Neural cell (in vitro differentiated cells): ENCODE data around the gene TUBB1. TPM values are rescaled to one million over a fixed set of nuclear protein-coding genes. Genes with fewer than 3 reads are reported as not detected.

Source experiments
- H2AFZ ChIP-seq: fragments of 200-600, 300-800 bp; sonication (generic), shearing (Covaris generic); 2 replicates; pipeline ENCODE4 v1.6.0; 2014; ENCODE audit warnings: low read depth, mild to moderate bottlenecking, antibody characterized with exemption, low read length, moderate library complexity
- H3F3A ChIP-seq: fragments of 200-600 bp; shearing (Covaris generic); 2 replicates; pipeline ENCODE4 v1.6.1; 2016; ENCODE audit warnings: mild to moderate bottlenecking, moderate library complexity, mixed read lengths, antibody characterized with exemption, low read length; ENCODE audit not compliant: insufficient read depth, poor library complexity, severe bottlenecking
- H3K27ac ChIP-seq: fragments of 200-600, 300-800 bp; sonication (generic), shearing (Covaris generic); 2 replicates; pipeline ENCODE4 v1.5.1; 2014; ENCODE audit warnings: mild to moderate bottlenecking, low read length, moderate library complexity
- H3K27me3 ChIP-seq: fragments of 300-800, 200-600 bp; sonication (generic), shearing (Covaris generic); 2 replicates; pipeline ENCODE4 v1.6.0; 2014; ENCODE audit warnings: mild to moderate bottlenecking, low read depth, low read length, moderate library complexity; ENCODE audit not compliant: insufficient read depth
- H3K36me3 ChIP-seq: fragments of 300-800, 200-600 bp; sonication (generic), shearing (Covaris generic); 2 replicates; pipeline ENCODE4 v1.5.1; 2014; ENCODE audit warnings: mild to moderate bottlenecking, antibody characterized with exemption, low read length, moderate library complexity; ENCODE audit not compliant: insufficient read depth
- H3K4me2 ChIP-seq: fragments of 300-800, 200-600 bp; sonication (generic), shearing (Covaris generic); 2 replicates; pipeline ENCODE4 v1.6.0; 2014; ENCODE audit warnings: mild to moderate bottlenecking, low read length
- H3K4me3 ChIP-seq: fragments of 300-800, 200-600 bp; sonication (generic), shearing (Covaris generic); 2 replicates; pipeline ENCODE4 v1.5.1; 2014; ENCODE audit warnings: mild to moderate bottlenecking, low read length, moderate library complexity
- H3K79me2 ChIP-seq: fragments of 200-600 bp; shearing (Covaris generic); replicated peaks from 2 replicates; pipeline ENCODE4 v1.6.0; 2014; ENCODE audit warnings: mild to moderate bottlenecking, low read length, moderate library complexity; ENCODE audit not compliant: insufficient read depth
- H3K9ac ChIP-seq: fragments of 300-800, 200-600 bp; sonication (generic), shearing (Covaris generic); 2 replicates; pipeline ENCODE4 v1.6.1; 2016; ENCODE audit warnings: mild to moderate bottlenecking, low read length, mixed read lengths
- H3K9me2 ChIP-seq: fragments of 200-600 bp; shearing (Covaris generic); 2 replicates; pipeline ENCODE4 v1.6.1; 2016; ENCODE audit warnings: mild to moderate bottlenecking, low read length, mixed read lengths; ENCODE audit not compliant: insufficient read depth
- H3K9me3 ChIP-seq: fragments of 200-600, 300-800 bp; sonication (generic), shearing (Covaris generic); 2 replicates; pipeline ENCODE4 v1.6.1; 2016; ENCODE audit warnings: mild to moderate bottlenecking, mixed run types, low read length, moderate library complexity, mixed read lengths
- H4K20me1 ChIP-seq: fragments of 200-600 bp; shearing (Covaris generic); 2 replicates; pipeline ENCODE4 v1.6.1; 2016; ENCODE audit warnings: mild to moderate bottlenecking, mixed run types; ENCODE audit not compliant: insufficient read depth
- CTCF ChIP-seq: fragments of 450-650 bp; IDR thresholded peaks from 2 replicates; pipeline ENCODE4 v1.5.1; 2014; ENCODE audit warnings: antibody characterized with exemption, mild to moderate bottlenecking, moderate library complexity; ENCODE audit not compliant: poor library complexity, severe bottlenecking
- EP300 ChIP-seq: fragments of 450-650 bp; conservative IDR thresholded peaks from 2 replicates; pipeline ENCODE4 v1.6.1; 2014; ENCODE audit warnings: antibody characterized with exemption, mild to moderate bottlenecking, moderate library complexity; ENCODE audit not compliant: poor library complexity, severe bottlenecking
- EZH2 ChIP-seq: fragments of 200-600, 300-800 bp; shearing (Covaris generic), sonication (generic); IDR thresholded peaks from 2 replicates; pipeline ENCODE4 v1.6.1; 2014; ENCODE audit warnings: antibody characterized with exemption, low read length, borderline replicate concordance, mild to moderate bottlenecking; ENCODE audit not compliant: insufficient read depth, poor library complexity, severe bottlenecking
- MXI1 ChIP-seq: fragments of 450-650 bp; conservative IDR thresholded peaks from 2 replicates; pipeline ENCODE4 v1.6.1; 2014; ENCODE audit warnings: antibody characterized with exemption, mild to moderate bottlenecking; ENCODE audit not compliant: poor library complexity, severe bottlenecking
- REST ChIP-seq: IDR thresholded peaks from 2 replicates; pipeline ENCODE4 v1.6.1; 2012; ENCODE audit warnings: borderline replicate concordance
- SMC3 ChIP-seq: fragments of 450-650 bp; conservative IDR thresholded peaks from 2 replicates; pipeline ENCODE4 v1.6.1; 2014; ENCODE audit warnings: antibody characterized with exemption, mild to moderate bottlenecking, moderate library complexity; ENCODE audit not compliant: poor library complexity
- polyA plus RNA-seq: library from polyadenylated mRNA; depleted of rRNA; stranded (reverse); fragments of >200 nt; gene quantifications from 2 replicates; pipeline ENCODE4 v1.2.3, GENCODE V29; 2014

The TUBB1 gene
- polyA plus RNA-seq, 1 donor from 2014 or later: not detected

GRCh38 chr20:58994390-58995159 is 24.7 kb upstream of the TUBB1 start:
- Histone ChIP-seq H3K4me3 (no peak overlapping the region), H3F3A (no peaks in the 10 kb centered on the region), H4K20me1 (no peaks in the 10 kb centered on the region), H3K9me3 (no peaks in the 10 kb centered on the region), H2AFZ (no peak overlapping the region), H3K79me2 (no peaks in the 10 kb centered on the region), H3K27ac (no peak overlapping the region), H3K9ac (no peak overlapping the region), H3K36me3 (peaks cover 17% of the 10 kb centered on the region), H3K27me3 (no peaks in the 10 kb centered on the region), H3K9me2 (no peaks in the 10 kb centered on the region), H3K4me2 (no peak overlapping the region)
- no peak for TF ChIP-seq SMC3
- no peak for TF ChIP-seq MXI1
- TF ChIP-seq CTCF: no peak

GRCh38 chr20:58995461-58996225 is 23.6 kb upstream of the TUBB1 start:
- H3K79me2 ChIP-seq: no peaks in the 10 kb centered on the region

More at GRCh38 chr20:58995461-58996225, 23.6 kb upstream of the TUBB1 start:
- Histone ChIP-seq H3F3A (no peaks in the 10 kb centered on the region), H2AFZ (no peak overlapping the region), H3K36me3 (peaks cover 16% of the 10 kb centered on the region), H3K27ac (no peak overlapping the region), H3K4me3 (no peak overlapping the region), H4K20me1 (no peaks in the 10 kb centered on the region), H3K9me2 (no peaks in the 10 kb centered on the region), H3K9ac (no peak overlapping the region), H3K4me2 (no peak overlapping the region), H3K9me3 (no peaks in the 10 kb centered on the region), H3K27me3 (no peaks in the 10 kb centered on the region)
- no peak for TF ChIP-seq SMC3
- no peak for TF ChIP-seq MXI1
- no peak for TF ChIP-seq EZH2
- TF ChIP-seq CTCF: no peak
- TF ChIP-seq EP300: no peak
- TF ChIP-seq REST: no peak
